HEK293T (cell line): ENCODE measurements around the gene MAD2L2.

Source experiments
- ARNT ChIP-seq: fragments of 450-650 bp; IDR thresholded peaks from 2 replicates; pipeline ENCODE4 v1.6.1; 2017; ENCODE audit warnings: mild to moderate bottlenecking
- BHLHE40 ChIP-seq: fragments of 450-650 bp; IDR thresholded peaks from 2 replicates; pipeline ENCODE4 v1.6.1; 2016; ENCODE audit warnings: mild to moderate bottlenecking, moderate library complexity, borderline replicate concordance
- FOXM1 ChIP-seq: fragments of 450-650 bp; IDR thresholded peaks from 2 replicates; pipeline ENCODE4 v1.6.1; 2017; ENCODE audit warnings: mild to moderate bottlenecking, borderline replicate concordance
- NFRKB ChIP-seq: fragments of 450-650 bp; IDR thresholded peaks from 2 replicates; pipeline ENCODE4 v1.6.1; 2016; ENCODE audit warnings: mild to moderate bottlenecking, moderate library complexity
- SUZ12 ChIP-seq: fragments of 450-650 bp; IDR thresholded peaks from 2 replicates; pipeline ENCODE4 v1.6.1; 2016; ENCODE audit warnings: mild to moderate bottlenecking
- ZNF384 ChIP-seq: fragments of 450-650 bp; IDR thresholded peaks from 2 replicates; pipeline ENCODE4 v1.6.1; 2016
- TF ChIP-seq, protein P1 (sequence below): fragments of 450-650 bp; IDR thresholded peaks from 2 replicates; pipeline ENCODE4 v1.6.1; 2016

- TF ChIP-seq ZNF384 = no peak
- TF ChIP-seq SUZ12 = no peak
- no peak for TF ChIP-seq BHLHE40
- TF ChIP-seq, protein P1, sequence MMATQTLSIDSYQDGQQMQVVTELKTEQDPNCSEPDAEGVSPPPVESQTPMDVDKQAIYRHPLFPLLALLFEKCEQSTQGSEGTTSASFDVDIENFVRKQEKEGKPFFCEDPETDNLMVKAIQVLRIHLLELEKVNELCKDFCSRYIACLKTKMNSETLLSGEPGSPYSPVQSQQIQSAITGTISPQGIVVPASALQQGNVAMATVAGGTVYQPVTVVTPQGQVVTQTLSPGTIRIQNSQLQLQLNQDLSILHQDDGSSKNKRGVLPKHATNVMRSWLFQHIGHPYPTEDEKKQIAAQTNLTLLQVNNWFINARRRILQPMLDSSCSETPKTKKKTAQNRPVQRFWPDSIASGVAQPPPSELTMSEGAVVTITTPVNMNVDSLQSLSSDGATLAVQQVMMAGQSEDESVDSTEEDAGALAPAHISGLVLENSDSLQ = no peak
- no peak for TF ChIP-seq FOXM1
- no peak for TF ChIP-seq ARNT
- no peak for TF ChIP-seq NFRKB
These were observed 40.4 kb upstream of the MAD2L2 start for GRCh38 chr1:11721311-11721710.
